ENCODE results near the gene MYPOP. TPM values are rescaled to one million over a fixed set of nuclear protein-coding genes. Genes with fewer than 3 reads are reported as not detected.

Gene MYPOP
- total RNA-seq, result 10 to 100 TPM in 1 of 2 experiments, 1 to 10 TPM in 1; 9.7 to 11.4 TPM

GRCh38 chr19:45901912-45902650, at the start of gene MYPOP:
Gene MYPOP, minus strand, starts transcription at chr19:45902613. Its CDS starts 840 bp downstream, at chr19:45901773.
- Mint-ChIP-seq H3K9me3 (no peaks in the 10 kb centered on the region), H3K4me3 (peak within 1 kb of the TSS; percentile 89), H3K36me3 (ENCODE audit: low read depth) (peaks cover 21% of the 10 kb centered on the region), H3K27me3 (peaks cover 3% of the 10 kb centered on the region), H3K4me1 (peaks cover 25% of the 10 kb centered on the region), H3K27ac (peak within 1 kb of the TSS; percentile 89)
- ChIA-PET CTCF (interaction anchor here (0.7 to 2.4 kb wide), 8 partner anchors 11 to 721 kb away, joined by 4 to 6 read pairs (median 4); partner anchors contain the start of genes FOXA3 and SYMPK), POLR2A (interaction anchor here (0.9 to 1.1 kb wide), 2 partner anchors 16 to 94 kb away, joined by 3 to 4 read pairs; partner anchors contain the start of genes CCDC61 and IRF2BP1)
- DNase-seq, result no peak

GRCh38 chr19:45947926-45948325, 45.5 kb upstream of the MYPOP start:
- peaks cover 9% of the 10 kb centered on the region for H3K27me3 Mint-ChIP-seq
- H3K9me3 Mint-ChIP-seq, result peaks cover 3% of the 10 kb centered on the region
- POLR2A ChIA-PET, result no interaction called here
- DNase-seq, result no peak
- H3K36me3 Mint-ChIP-seq (ENCODE audit: low read depth), result no peaks in the 10 kb centered on the region
- CTCF ChIA-PET, result no interaction called here
- H3K27ac Mint-ChIP-seq, result no peak overlapping the region
- H3K4me3 Mint-ChIP-seq, result no peak overlapping the region
- peaks cover 6% of the 10 kb centered on the region for H3K4me1 Mint-ChIP-seq

GRCh38 chr19:45940515-45940805, 38.0 kb upstream of the MYPOP start:
- no peak for DNase-seq
- H3K4me3 Mint-ChIP-seq, result no peak overlapping the region
- POLR2A ChIA-PET, result no interaction called here

GRCh38 chr19:45939792-45940514, 37.5 kb upstream of the MYPOP start:
- ChIA-PET POLR2A (no interaction called here), CTCF (no interaction called here)
- H3K36me3 Mint-ChIP-seq (ENCODE audit: low read depth), result no peaks in the 10 kb centered on the region
- no peak for DNase-seq
- peaks cover 4% of the 10 kb centered on the region for H3K9me3 Mint-ChIP-seq
- H3K27me3 Mint-ChIP-seq, result peaks cover 28% of the 10 kb centered on the region
- peaks cover 11% of the 10 kb centered on the region for H3K4me1 Mint-ChIP-seq
- H3K27ac Mint-ChIP-seq, result no peak overlapping the region
- H3K4me3 Mint-ChIP-seq, result no peak overlapping the region

More at GRCh38 chr19:45940515-45940805, 38.0 kb upstream of the MYPOP start:
- H3K27me3 Mint-ChIP-seq, result peaks cover 26% of the 10 kb centered on the region
- CTCF ChIA-PET, result no interaction called here
- peaks cover 4% of the 10 kb centered on the region for H3K9me3 Mint-ChIP-seq
- no peak overlapping the region for H3K27ac Mint-ChIP-seq
- H3K36me3 Mint-ChIP-seq (ENCODE audit: low read depth), result no peaks in the 10 kb centered on the region
- peaks cover 11% of the 10 kb centered on the region for H3K4me1 Mint-ChIP-seq

GRCh38 chr19:45938733-45939319, 36.4 kb upstream of the MYPOP start:
- ChIA-PET POLR2A (no interaction called here), CTCF (no interaction called here)
- Mint-ChIP-seq H3K4me1 (peaks cover 11% of the 10 kb centered on the region), H3K9me3 (peaks cover 4% of the 10 kb centered on the region), H3K27ac (no peak overlapping the region), H3K27me3 (peaks cover 32% of the 10 kb centered on the region), H3K36me3 (ENCODE audit: low read depth) (no peaks in the 10 kb centered on the region), H3K4me3 (no peak overlapping the region)
- no peak for DNase-seq

- no peak for DNase-seq
- no peak overlapping the region for H3K27ac Mint-ChIP-seq
- ChIA-PET POLR2A (no interaction called here), CTCF (no interaction called here)
- H3K4me3 Mint-ChIP-seq, result no peak overlapping the region
- peaks cover 35% of the 10 kb centered on the region for H3K27me3 Mint-ChIP-seq
- H3K4me1 Mint-ChIP-seq, result peaks cover 11% of the 10 kb centered on the region
- no peaks in the 10 kb centered on the region for H3K36me3 Mint-ChIP-seq (ENCODE audit: low read depth)
- H3K9me3 Mint-ChIP-seq, result peaks cover 4% of the 10 kb centered on the region
Observed at GRCh38 chr19:45935267-45935666, 32.9 kb upstream of the MYPOP start.

GRCh38 chr19:45934551-45935230, 32.3 kb upstream of the MYPOP start:
- no peaks in the 10 kb centered on the region for H3K36me3 Mint-ChIP-seq (ENCODE audit: low read depth)
- peaks cover 36% of the 10 kb centered on the region for H3K27me3 Mint-ChIP-seq
- H3K9me3 Mint-ChIP-seq, result peaks cover 4% of the 10 kb centered on the region
- ChIA-PET CTCF (no interaction called here), POLR2A (no interaction called here)
- no peak overlapping the region for H3K27ac Mint-ChIP-seq
- peaks cover 11% of the 10 kb centered on the region for H3K4me1 Mint-ChIP-seq
- H3K4me3 Mint-ChIP-seq, result no peak overlapping the region
- DNase-seq, result no peak

GRCh38 chr19:45933759-45934158, 31.3 kb upstream of the MYPOP start:
- no peak overlapping the region for H3K27ac Mint-ChIP-seq
- ChIA-PET POLR2A (no interaction called here), CTCF (interaction anchor here (0.6 kb wide), 1 partner anchor 318 kb away, joined by 3 read pairs; no protein-coding TSS in a partner anchor)
- DNase-seq, result no peak
- H3K4me1 Mint-ChIP-seq, result peaks cover 7% of the 10 kb centered on the region
- H3K4me3 Mint-ChIP-seq, result no peak overlapping the region
- peaks cover under 1% of the 10 kb centered on the region for H3K9me3 Mint-ChIP-seq
- peaks cover 34% of the 10 kb centered on the region for H3K27me3 Mint-ChIP-seq
- no peaks in the 10 kb centered on the region for H3K36me3 Mint-ChIP-seq (ENCODE audit: low read depth)

- ChIA-PET POLR2A (no interaction called here), CTCF (no interaction called here)
- Mint-ChIP-seq H3K36me3 (ENCODE audit: low read depth) (peaks cover 2% of the 10 kb centered on the region), H3K4me3 (no peak overlapping the region), H3K9me3 (no peaks in the 10 kb centered on the region), H3K27ac (no peak overlapping the region), H3K4me1 (peaks cover 14% of the 10 kb centered on the region), H3K27me3 (peaks cover 29% of the 10 kb centered on the region)
- DNase-seq, result no peak
Observed at GRCh38 chr19:45931055-45931454, 28.6 kb upstream of the MYPOP start.

GRCh38 chr19:45929247-45929646, 26.8 kb upstream of the MYPOP start:
- ChIA-PET POLR2A (no interaction called here), CTCF (no interaction called here)
- H3K27ac Mint-ChIP-seq, result no peak overlapping the region
- H3K4me1 Mint-ChIP-seq, result peaks cover 18% of the 10 kb centered on the region
- peaks cover 2% of the 10 kb centered on the region for H3K36me3 Mint-ChIP-seq (ENCODE audit: low read depth)
- H3K9me3 Mint-ChIP-seq, result no peaks in the 10 kb centered on the region
- no peak overlapping the region for H3K4me3 Mint-ChIP-seq
- H3K27me3 Mint-ChIP-seq, result peaks cover 20% of the 10 kb centered on the region
- no peak for DNase-seq

- no peaks in the 10 kb centered on the region for H3K9me3 Mint-ChIP-seq
- peak; percentile 94 for DNase-seq
- H3K4me1 Mint-ChIP-seq, result peaks cover 18% of the 10 kb centered on the region
- H3K4me3 Mint-ChIP-seq, result peak overlapping the region; percentile 79
- peaks cover 2% of the 10 kb centered on the region for H3K36me3 Mint-ChIP-seq (ENCODE audit: low read depth)
- peak overlapping the region; percentile 89 for H3K27ac Mint-ChIP-seq
- POLR2A ChIA-PET, result no interaction called here
- CTCF ChIA-PET, result interaction anchor here (0.6 to 1.3 kb wide), 3 partner anchors 9 to 25 kb away, joined by 3 to 4 read pairs (median 3); partner anchors contain the start of gene MYPOP
- peaks cover 19% of the 10 kb centered on the region for H3K27me3 Mint-ChIP-seq
Observed at GRCh38 chr19:45927565-45928261, 25.3 kb upstream of the MYPOP start.

- CTCF ChIA-PET, result no interaction called here
- Mint-ChIP-seq H3K4me3 (no peak overlapping the region), H3K36me3 (ENCODE audit: low read depth) (peaks cover 2% of the 10 kb centered on the region), H3K27ac (no peak overlapping the region), H3K9me3 (no peaks in the 10 kb centered on the region), H3K27me3 (peaks cover 10% of the 10 kb centered on the region), H3K4me1 (peaks cover 32% of the 10 kb centered on the region)
- DNase-seq, result no peak
- POLR2A ChIA-PET, result no interaction called here
Observed at GRCh38 chr19:45924891-45925447, 22.6 kb upstream of the MYPOP start.
